SJSA1 (cell line): ENCODE measurements around the gene ZNF654. TPM values are rescaled to one million over a fixed set of nuclear protein-coding genes. Genes with fewer than 3 reads are reported as not detected.

Experiments used
- DNase-seq, 2 experiments: peaks; one replicate each; pipeline ENCODE4 v3.0.0-alpha.2; 2015 to 2020; ENCODE audit warnings: low spot score in 2 of 2, low read depth in 1 of 2
- H3K27ac ChIP-seq: fragments of 250-450 bp; sonication (Bioruptor Pico); 2 replicates; pipeline ENCODE4 v1.5.1; 2020; ENCODE audit warnings: mild to moderate bottlenecking, moderate library complexity
- H3K27me3 ChIP-seq: fragments of 250-450 bp; sonication (Bioruptor Pico); replicated peaks from 2 replicates; pipeline ENCODE4 v1.5.1; 2020; ENCODE audit warnings: mild to moderate bottlenecking, moderate library complexity
- H3K36me3 ChIP-seq: fragments of 250-450 bp; sonication (Bioruptor Pico); 2 replicates; pipeline ENCODE4 v1.5.1; 2020; ENCODE audit warnings: mild to moderate bottlenecking
- H3K4me1 ChIP-seq: fragments of 250-450 bp; sonication (Bioruptor Pico); replicated peaks from 2 replicates; pipeline ENCODE4 v1.6.1; 2021; ENCODE audit warnings: mild to moderate bottlenecking
- H3K4me3 ChIP-seq: fragments of 250-450 bp; sonication (Bioruptor Pico); 2 replicates; pipeline ENCODE4 v1.5.1; 2020; ENCODE audit warnings: mild to moderate bottlenecking
- H3K9me3 ChIP-seq: fragments of 250-450 bp; sonication (Bioruptor Pico); replicated peaks from 2 replicates; pipeline ENCODE4 v1.5.1; 2020; ENCODE audit warnings: mild to moderate bottlenecking
- total RNA-seq: library from RNA; depleted of rRNA; stranded (reverse); fragments of >200 nt; shearing (Covaris generic); gene quantifications from 2 replicates; pipeline ENCODE4 v1.2.3, GENCODE V29; 2014

The ZNF654 gene
- total RNA-seq, 1 experiment from 2014 or later, result 8.3 TPM

- DNase-seq, result no peak
- no peaks in the 10 kb centered on the region for H3K36me3 ChIP-seq
- H3K4me3 ChIP-seq, result no peak overlapping the region
- H3K9me3 ChIP-seq, result no peaks in the 10 kb centered on the region
- peaks cover 4% of the 10 kb centered on the region; the same call in 1 of the 2 replicates for H3K4me1 ChIP-seq
- no peak overlapping the region for H3K27ac ChIP-seq
- H3K27me3 ChIP-seq, result no peaks in the 10 kb centered on the region
Measured at GRCh38 chr3:88036221-88036620, 22.8 kb upstream of the ZNF654 start.

- H3K4me3 ChIP-seq, result no peak overlapping the region
- no peaks in the 10 kb centered on the region for H3K9me3 ChIP-seq
- no peak overlapping the region for H3K27ac ChIP-seq
- no peaks in the 10 kb centered on the region for H3K27me3 ChIP-seq
- no peaks in the 10 kb centered on the region for H3K36me3 ChIP-seq
- no peaks in the 10 kb centered on the region for H3K4me1 ChIP-seq
- no peak for DNase-seq
Measured at GRCh38 chr3:88038566-88038965, 20.5 kb upstream of the ZNF654 start.

- no peak for DNase-seq
- no peak overlapping the region for H3K27ac ChIP-seq
- no peaks in the 10 kb centered on the region for H3K9me3 ChIP-seq
- no peaks in the 10 kb centered on the region for H3K4me1 ChIP-seq
- H3K36me3 ChIP-seq, result no peaks in the 10 kb centered on the region
- no peak overlapping the region for H3K4me3 ChIP-seq
- no peaks in the 10 kb centered on the region for H3K27me3 ChIP-seq
Measured at GRCh38 chr3:88040529-88040928, 18.5 kb upstream of the ZNF654 start.

- Histone ChIP-seq H3K36me3 (no peaks in the 10 kb centered on the region), H3K27me3 (no peaks in the 10 kb centered on the region), H3K4me3 (no peak overlapping the region), H3K4me1 (no peaks in the 10 kb centered on the region), H3K27ac (no peak overlapping the region), H3K9me3 (no peaks in the 10 kb centered on the region)
- DNase-seq, result no peak
Measured at GRCh38 chr3:88041005-88041404, 18.1 kb upstream of the ZNF654 start.

- DNase-seq, result no peak
- Histone ChIP-seq H3K4me3 (no peak overlapping the region), H3K9me3 (no peaks in the 10 kb centered on the region), H3K4me1 (no peaks in the 10 kb centered on the region), H3K27me3 (no peaks in the 10 kb centered on the region), H3K36me3 (no peaks in the 10 kb centered on the region), H3K27ac (no peak overlapping the region)
Measured at GRCh38 chr3:88044411-88044810, 14.6 kb upstream of the ZNF654 start.

GRCh38 chr3:88046766-88047165 is 12.3 kb upstream of the ZNF654 start:
- no peak for DNase-seq

GRCh38 chr3:88057630-88058305 is 1.3 kb upstream of the ZNF654 start:
- H3K9me3 ChIP-seq, result no peaks in the 10 kb centered on the region
- H3K27me3 ChIP-seq, result no peaks in the 10 kb centered on the region
- peak in 1 of 2 experiments; percentile 25 for DNase-seq
- no peaks in the 10 kb centered on the region for H3K4me1 ChIP-seq
- peak overlapping the region; percentile 82 for H3K4me3 ChIP-seq
- H3K27ac ChIP-seq, result peak overlapping the region; percentile 92
- peaks cover 48% of the 10 kb centered on the region for H3K36me3 ChIP-seq

More at GRCh38 chr3:88046766-88047165, 12.3 kb upstream of the ZNF654 start:
- H3K9me3 ChIP-seq, result no peaks in the 10 kb centered on the region
- no peaks in the 10 kb centered on the region for H3K27me3 ChIP-seq
- no peaks in the 10 kb centered on the region for H3K4me1 ChIP-seq
- H3K4me3 ChIP-seq, result no peak overlapping the region
- no peaks in the 10 kb centered on the region for H3K36me3 ChIP-seq
- H3K27ac ChIP-seq, result no peak overlapping the region

- no peaks in the 10 kb centered on the region for H3K9me3 ChIP-seq
- peak overlapping the region; percentile 82 for H3K4me3 ChIP-seq
- no peaks in the 10 kb centered on the region for H3K27me3 ChIP-seq
- H3K36me3 ChIP-seq, result peaks cover 48% of the 10 kb centered on the region
- no peaks in the 10 kb centered on the region for H3K4me1 ChIP-seq
- H3K27ac ChIP-seq, result peak overlapping the region; percentile 92
- DNase-seq, result no peak
Measured at GRCh38 chr3:88058306-88058580, 812 bp upstream of the ZNF654 start.

GRCh38 chr3:88059380-88060170 is 520 bp downstream of the ZNF654 start:
- H3K4me1 ChIP-seq, result no peaks in the 10 kb centered on the region
- no peak for DNase-seq
- H3K36me3 ChIP-seq, result peaks cover 36% of the 10 kb centered on the region
- H3K4me3 ChIP-seq, result peak overlapping the region; percentile 82
- no peaks in the 10 kb centered on the region for H3K9me3 ChIP-seq
- peak overlapping the region; percentile 26 for H3K27ac ChIP-seq
- no peaks in the 10 kb centered on the region for H3K27me3 ChIP-seq

GRCh38 chr3:88061746-88062145 is 2.7 kb downstream of the ZNF654 start:
- no peak for DNase-seq
- Histone ChIP-seq H3K4me1 (no peaks in the 10 kb centered on the region), H3K27me3 (no peaks in the 10 kb centered on the region), H3K36me3 (peaks cover 17% of the 10 kb centered on the region), H3K27ac (no peak overlapping the region), H3K9me3 (no peaks in the 10 kb centered on the region), H3K4me3 (no peak overlapping the region)

GRCh38 chr3:88075072-88075471 is 16.0 kb downstream of the ZNF654 start:
- Histone ChIP-seq H3K9me3 (no peaks in the 10 kb centered on the region), H3K4me3 (no peak overlapping the region), H3K27ac (no peak overlapping the region), H3K27me3 (no peaks in the 10 kb centered on the region), H3K36me3 (0 out of 2 replicates have a peak, but pooled peaks cover 5% of the 10 kb centered on the region), H3K4me1 (no peaks in the 10 kb centered on the region)
- DNase-seq, result no peak

GRCh38 chr3:88075497-88075896 is 16.4 kb downstream of the ZNF654 start:
- no peak for DNase-seq
- no peaks in the 10 kb centered on the region for H3K9me3 ChIP-seq
- H3K27ac ChIP-seq, result no peak overlapping the region
- H3K4me1 ChIP-seq, result no peaks in the 10 kb centered on the region
- H3K4me3 ChIP-seq, result no peak overlapping the region
- H3K36me3 ChIP-seq, result 0 out of 2 replicates have a peak, but pooled peaks cover 5% of the 10 kb centered on the region
- no peaks in the 10 kb centered on the region for H3K27me3 ChIP-seq

GRCh38 chr3:88076712-88077111 is 17.7 kb downstream of the ZNF654 start:
- no peak overlapping the region for H3K4me3 ChIP-seq
- H3K36me3 ChIP-seq, result peaks cover 4% of the 10 kb centered on the region; the same call in 1 of the 2 replicates

GRCh38 chr3:88078932-88079331 is 19.9 kb downstream of the ZNF654 start:
- H3K27me3 ChIP-seq, result no peaks in the 10 kb centered on the region
- no peaks in the 10 kb centered on the region; the same call in 1 of the 2 replicates for H3K36me3 ChIP-seq

More at GRCh38 chr3:88076712-88077111, 17.7 kb downstream of the ZNF654 start:
- no peaks in the 10 kb centered on the region for H3K4me1 ChIP-seq
- no peak for DNase-seq
- H3K27me3 ChIP-seq, result no peaks in the 10 kb centered on the region
- H3K9me3 ChIP-seq, result no peaks in the 10 kb centered on the region
- no peak overlapping the region for H3K27ac ChIP-seq

More at GRCh38 chr3:88078932-88079331, 19.9 kb downstream of the ZNF654 start:
- H3K27ac ChIP-seq, result no peak overlapping the region
- no peaks in the 10 kb centered on the region for H3K4me1 ChIP-seq
- no peak overlapping the region for H3K4me3 ChIP-seq
- H3K9me3 ChIP-seq, result no peaks in the 10 kb centered on the region
- DNase-seq, result no peak
